NCI-H1105 (cell line): Measurements from ENCODE around the gene MPZL3.
A peak's percentile ranks its signal among the peaks of the same experiment; 100 is the strongest.

Experiments used
- DNase-seq: peaks from one replicate; lab custom pipeline; 2025; lab: John Stamatoyannopoulos, UW

The MPZL3 gene, protein sequence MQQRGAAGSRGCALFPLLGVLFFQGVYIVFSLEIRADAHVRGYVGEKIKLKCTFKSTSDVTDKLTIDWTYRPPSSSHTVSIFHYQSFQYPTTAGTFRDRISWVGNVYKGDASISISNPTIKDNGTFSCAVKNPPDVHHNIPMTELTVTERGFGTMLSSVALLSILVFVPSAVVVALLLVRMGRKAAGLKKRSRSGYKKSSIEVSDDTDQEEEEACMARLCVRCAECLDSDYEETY

GRCh38 chr11:118251858-118252652 is at the start of gene MPZL3:
Gene MPZL3 (minus strand): TSS chr11:118252365. CDS start chr11:118252294, 71 bp downstream.
- peak; percentile 99 for DNase-seq

GRCh38 chr11:118301600-118302195 is 49.5 kb upstream of the MPZL3 start:
- DNase-seq, result no peak

GRCh38 chr11:118295815-118296454 is 43.8 kb upstream of the MPZL3 start:
- no peak for DNase-seq

DNA sequence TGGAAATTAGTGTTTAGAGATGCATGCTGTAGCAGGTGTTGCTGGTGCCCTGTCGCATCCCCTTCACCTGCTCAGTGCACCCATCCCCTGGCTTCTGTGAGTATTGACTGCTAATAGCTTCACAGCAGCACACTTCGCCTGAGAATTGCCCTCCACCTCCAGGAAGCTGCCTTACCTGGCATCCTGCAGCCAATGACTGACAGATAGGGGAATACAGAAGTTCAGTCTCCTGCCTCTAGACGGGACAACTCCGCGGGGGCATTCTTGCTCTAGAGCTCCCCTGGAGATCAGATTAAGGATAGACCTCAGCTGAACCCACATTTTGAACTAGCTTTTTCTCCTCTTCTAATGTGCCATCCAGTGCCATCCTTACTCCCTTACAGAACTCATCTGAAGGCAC is 43.0 kb upstream of the MPZL3 start:
- no peak for DNase-seq

- no peak for DNase-seq
These were observed 41.9 kb upstream of the MPZL3 start for GRCh38 chr11:118294053-118294452.

- DNase-seq, result no peak
These were observed 39.4 kb upstream of the MPZL3 start for GRCh38 chr11:118291477-118292135.

- DNase-seq, result no peak
These were observed 38.8 kb upstream of the MPZL3 start for GRCh38 chr11:118290923-118291322.

- no peak for DNase-seq
These were observed 37.2 kb upstream of the MPZL3 start for GRCh38 chr11:118289401-118289800.

GRCh38 chr11:118287006-118287405 is 34.8 kb upstream of the MPZL3 start:
- no peak for DNase-seq

- no peak for DNase-seq
These were observed 34.4 kb upstream of the MPZL3 start for GRCh38 chr11:118286545-118286944.

GRCh38 chr11:118283756-118284350 is 31.7 kb upstream of the MPZL3 start:
- DNase-seq, result no peak

- DNase-seq, result no peak
These were observed 31.0 kb upstream of the MPZL3 start for GRCh38 chr11:118283037-118283636.

GRCh38 chr11:118282606-118283005 is 30.4 kb upstream of the MPZL3 start:
- no peak for DNase-seq

- no peak for DNase-seq
These were observed 29.1 kb upstream of the MPZL3 start for GRCh38 chr11:118281284-118281683.

- no peak for DNase-seq
These were observed 25.1 kb upstream of the MPZL3 start for GRCh38 chr11:118277312-118277711.

- DNase-seq, result no peak
These were observed 24.3 kb upstream of the MPZL3 start for GRCh38 chr11:118276422-118276821.

GRCh38 chr11:118275176-118275575 is 23.0 kb upstream of the MPZL3 start:
- DNase-seq, result no peak

DNA sequence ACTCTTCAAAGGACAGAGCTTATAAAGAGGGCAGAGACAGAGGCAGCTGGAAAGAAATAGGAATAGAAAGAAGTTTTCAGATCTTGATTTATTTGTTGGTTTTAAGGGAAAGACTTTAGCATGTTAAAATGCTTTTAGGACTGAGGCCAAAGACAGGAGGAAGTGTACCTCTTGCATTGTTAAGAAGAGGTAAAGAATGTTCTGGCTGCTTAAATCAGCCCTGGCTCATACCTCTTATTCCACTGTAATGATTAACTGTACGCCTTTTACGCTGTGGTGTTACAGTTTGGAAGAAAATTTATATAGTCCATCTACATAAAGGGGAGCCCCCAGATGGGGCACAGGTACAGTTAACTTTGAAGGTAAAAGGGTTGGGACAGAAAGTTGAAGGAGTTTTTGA is 22.0 kb upstream of the MPZL3 start:
- no peak for DNase-seq

DNA sequence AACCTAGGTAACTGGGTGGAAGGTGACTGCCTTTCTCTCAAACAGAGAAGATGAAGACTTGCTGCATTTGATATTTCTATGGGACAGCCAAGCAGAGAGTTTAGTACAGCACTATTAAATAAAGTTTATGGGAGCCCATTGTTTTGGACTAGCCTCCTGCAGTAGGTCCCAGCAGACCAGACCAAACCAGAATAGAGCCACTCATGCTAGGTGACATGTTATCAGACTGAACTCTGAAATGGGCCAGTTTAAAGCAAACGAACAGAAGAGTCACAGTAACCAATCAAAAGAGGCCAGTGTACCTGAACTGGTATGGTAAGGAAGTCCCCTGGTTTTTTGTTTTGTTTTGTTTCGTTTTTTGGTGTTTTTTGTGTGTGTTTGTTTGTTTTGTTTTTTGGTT is 19.8 kb upstream of the MPZL3 start:
- no peak for DNase-seq

DNA sequence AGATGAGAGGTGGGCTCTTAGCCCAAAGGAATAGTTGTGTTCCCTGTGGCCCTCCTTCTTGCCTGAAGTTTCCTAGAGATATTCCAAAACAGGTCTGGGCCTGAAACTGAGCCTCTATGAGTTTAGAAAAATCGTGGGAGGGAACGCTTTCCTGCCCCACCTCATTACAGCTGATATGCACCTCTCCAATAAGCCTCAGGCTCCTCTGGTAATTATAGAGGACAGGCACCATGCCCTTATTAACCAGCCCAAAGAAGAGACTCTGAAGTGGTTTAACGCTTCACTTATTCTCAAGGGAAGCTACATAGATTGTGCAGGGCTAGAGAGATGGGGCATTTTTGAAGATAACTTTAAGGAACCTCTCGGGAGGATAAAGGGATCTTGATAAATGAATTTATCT is 15.3 kb upstream of the MPZL3 start:
- peak; percentile 28 for DNase-seq

- DNase-seq, result no peak
These were observed 13.8 kb upstream of the MPZL3 start for GRCh38 chr11:118265954-118266353.
